Right lobe of liver (tissue), 6 donors: ENCODE data around the gene CRYBG3. TPM values are rescaled to one million over a fixed set of nuclear protein-coding genes. Genes with fewer than 3 reads are reported as not detected.
A peak's percentile ranks its signal among the peaks of the same experiment; 100 is the strongest.

ENCODE experiments used
- ATAC-seq, 4 donors: fragments of 200-7000 bp; cut with Tn5 transposase; one replicate each; pipeline ENCODE4 v1.9.1; 2020; ENCODE audit warnings: mild to moderate bottlenecking in 4 of 4, moderate library complexity in 4 of 4
- DNase-seq, 3 donors: peaks; one replicate each; pipeline ENCODE4 v3.0.0-alpha.2; 2020
- H3K27ac ChIP-seq, 3 donors: fragments of 200-600 bp; one replicate each; pipeline ENCODE4 v1.8.0; 2022
- H3K27me3 ChIP-seq, 2 donors: fragments of 200-600 bp; one replicate each; pipeline ENCODE4 v1.8.0; 2022
- H3K36me3 ChIP-seq, 4 donors: fragments of 200-600 bp; sonication (generic) in 1 of 4; one replicate each; pipeline versions ENCODE4 v1.5.1 to v1.8.0; 2017 to 2022; ENCODE audit warnings: control low read depth in 1 of 4
- H3K4me1 ChIP-seq, 4 donors: fragments of 200-600 bp; sonication (generic) in 1 of 4; one replicate each; pipeline versions ENCODE4 v1.5.1 to v1.8.0; 2017 to 2022; ENCODE audit warnings: control low read depth in 1 of 4
- H3K4me3 ChIP-seq, 3 donors: fragments of 200-600 bp; one replicate each; pipeline ENCODE4 v1.8.0; 2022
- H3K9me3 ChIP-seq, 4 donors: fragments of 200-600 bp; sonication (generic) in 1 of 4; one replicate each; pipeline versions ENCODE4 v1.5.1 to v1.8.0; 2017 to 2022; ENCODE audit warnings: control low read depth in 1 of 4
- CTCF ChIP-seq, 4 donors: fragments of 200-600 bp in 3 of 4; fragments of 450-650 bp in 1 of 4; IDR thresholded peaks; one replicate each; pipeline versions ENCODE4 v1.5.1 to v1.8.0; 2016 to 2022; ENCODE audit warnings: antibody characterized with exemption in 4 of 4, mild to moderate bottlenecking in 2 of 4
- POLR2A ChIP-seq: fragments of 450-650 bp; IDR thresholded peaks from one replicate; pipeline ENCODE4 v1.6.1; 2017; ENCODE audit warnings: antibody characterized with exemption, mild to moderate bottlenecking
- WGBS: methylation state at CpG from one replicate; pipeline ENCODE4 v1.1.6; 2018; ENCODE audit warnings: low coverage, low lambda C conversion rate; ENCODE audit not compliant: insufficient coverage; ENCODE audit errors: missing lambda C conversion rate; 5-methylcytosine and 5-hydroxymethylcytosine counted together
- intact Hi-C, 2 donors: fragments of 100-400 bp; cut with DNase I; formaldehyde crosslinking; loops; one replicate each; pipeline versions ENCODE4 v1.11.2 to v1.14.1; 2022
- total RNA-seq, 6 experiments: library from RNA; depleted of rRNA in 2 of 6; stranded (reverse); fragments of >200 nt in 2 of 6; fragmentation: NEBNext Ultra II Directional in 3 of 6; extraction: Animal tissue kit (Norgen Biotek cat#: 25700) in 3 of 6; gene quantifications; one replicate each; pipeline versions ENCODE4 v1.1.0 to v1.2.4, GENCODE V29; 2016 to 2023
- donor health status: DM: no; HTN: yes; CAD: no.
- donor health status: DM: no; HTN: no; CAD: no.
- donor health status: DM: no; HTN: no; CAD: no.
- donor health status: DM: no; HTN: yes; CAD: no.
- donor health status: DM: no; HTN: yes; CAD: no.

Gene CRYBG3
- total RNA-seq, 6 experiments from 2014 or later: 4.7 to 10.2 (median 5.0) TPM

- Histone ChIP-seq H3K9me3 (no peaks in the 10 kb centered on the region), H3K27ac (no peak overlapping the region), H3K27me3 (no peaks in the 10 kb centered on the region), H3K4me1 (no peaks in the 10 kb centered on the region), H3K4me3 (no peak overlapping the region), H3K36me3 (peaks cover 0 to 21% (median 2%) of the 10 kb centered on the region in 4 donors)
- WGBS: 91% methylated on average over 2 of the region's 2 CpGs
- TF ChIP-seq CTCF (IDR thresholded peaks at IDR 0.05) (no peak), POLR2A (no peak)
- DNase-seq (no peak), ATAC-seq (no peak)
- intact Hi-C loops: no loop called here
Observed at GRCh38 chr3:97939401-97939800, 117.6 kb downstream of the CRYBG3 start.

- H3K27me3 ChIP-seq: no peaks in the 10 kb centered on the region
- intact Hi-C loops: no loop called here
- TF ChIP-seq CTCF (IDR thresholded peaks at IDR 0.05): peak in 1 of 4 donors; percentile 27
- TF ChIP-seq POLR2A: no peak
- H3K4me3 ChIP-seq: no peak overlapping the region
- no peaks in the 10 kb centered on the region for H3K4me1 ChIP-seq
- H3K27ac ChIP-seq: no peak overlapping the region
- ATAC-seq (peak; percentile 52 to 70 (median 64)), DNase-seq (no peak)
- 56% methylated on average over 1 of the region's 1 CpG for WGBS
- no peaks in the 10 kb centered on the region for H3K9me3 ChIP-seq
- H3K36me3 ChIP-seq: peaks cover 0 to 27% (median 5%) of the 10 kb centered on the region in 4 donors
Observed at GRCh38 chr3:97940034-97940433, 118.2 kb downstream of the CRYBG3 start.

- no peak for DNase-seq
- no peaks in the 10 kb centered on the region for H3K9me3 ChIP-seq
- no peaks in the 10 kb centered on the region for H3K27me3 ChIP-seq
- intact Hi-C loops: no loop called here
- peaks cover 0 to 53% (median 10%) of the 10 kb centered on the region in 4 donors for H3K36me3 ChIP-seq
- 83% methylated on average over 4 of the region's 4 CpGs for WGBS
- no peak for ATAC-seq
- H3K4me1 ChIP-seq: no peaks in the 10 kb centered on the region
- no peak overlapping the region for H3K27ac ChIP-seq
- no peak for TF ChIP-seq CTCF (IDR thresholded peaks at IDR 0.05)
- no peak for TF ChIP-seq POLR2A
- no peak overlapping the region for H3K4me3 ChIP-seq
Observed at GRCh38 chr3:97942801-97943546, 121.2 kb downstream of the CRYBG3 start.

- H3K36me3 ChIP-seq: peaks cover 2 to 70% (median 18%) of the 10 kb centered on the region in 4 donors
- no peak overlapping the region for H3K4me3 ChIP-seq
- TF ChIP-seq CTCF (IDR thresholded peaks at IDR 0.05): no peak
- no peak for TF ChIP-seq POLR2A
- WGBS: 88% methylated on average over 5 of the region's 5 CpGs
- H3K9me3 ChIP-seq: no peaks in the 10 kb centered on the region
- H3K27ac ChIP-seq: no peak overlapping the region
- no peak for DNase-seq
- no peak for ATAC-seq
- H3K27me3 ChIP-seq: no peaks in the 10 kb centered on the region
- intact Hi-C loops: no loop called here
- H3K4me1 ChIP-seq: no peaks in the 10 kb centered on the region
Observed at GRCh38 chr3:97948351-97949109, 126.7 kb downstream of the CRYBG3 start.
